ENCODE results near the gene SMPD2.

SMPD2 gene, protein sequence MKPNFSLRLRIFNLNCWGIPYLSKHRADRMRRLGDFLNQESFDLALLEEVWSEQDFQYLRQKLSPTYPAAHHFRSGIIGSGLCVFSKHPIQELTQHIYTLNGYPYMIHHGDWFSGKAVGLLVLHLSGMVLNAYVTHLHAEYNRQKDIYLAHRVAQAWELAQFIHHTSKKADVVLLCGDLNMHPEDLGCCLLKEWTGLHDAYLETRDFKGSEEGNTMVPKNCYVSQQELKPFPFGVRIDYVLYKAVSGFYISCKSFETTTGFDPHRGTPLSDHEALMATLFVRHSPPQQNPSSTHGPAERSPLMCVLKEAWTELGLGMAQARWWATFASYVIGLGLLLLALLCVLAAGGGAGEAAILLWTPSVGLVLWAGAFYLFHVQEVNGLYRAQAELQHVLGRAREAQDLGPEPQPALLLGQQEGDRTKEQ

GRCh38 chr6:109440331-109441068 is at the start of gene SMPD2, which contains the start of gene PPIL6:
Gene SMPD2 (plus strand): TSS chr6:109440724. CDS start chr6:109441122, 398 bp downstream.
Gene PPIL6 (minus strand): TSS chr6:109440628. CDS start chr6:109440590, 38 bp downstream.
- Mint-ChIP-seq H3K4me3 (peak within 1 kb of the TSS; percentile 91), H3K27ac (peak within 1 kb of the TSS; percentile 90), H3K36me3 (ENCODE audit: low read depth) (peaks cover 44% of the 10 kb centered on the region), H3K4me1 (ENCODE audit: low read depth) (peaks cover 32% of the 10 kb centered on the region), H3K9me3 (no peaks in the 10 kb centered on the region), H3K27me3 (no peaks in the 10 kb centered on the region)
- peak; percentile 87 for DNase-seq

- Mint-ChIP-seq H3K4me3 (no peak overlapping the region), H3K27me3 (no peaks in the 10 kb centered on the region), H3K27ac (no peak overlapping the region), H3K36me3 (ENCODE audit: low read depth) (no peaks in the 10 kb centered on the region), H3K4me1 (ENCODE audit: low read depth) (peaks cover 18% of the 10 kb centered on the region), H3K9me3 (no peaks in the 10 kb centered on the region)
- no peak for DNase-seq
Measured at GRCh38 chr6:109393157-109393885, 47.2 kb upstream of the SMPD2 start.

DNA sequence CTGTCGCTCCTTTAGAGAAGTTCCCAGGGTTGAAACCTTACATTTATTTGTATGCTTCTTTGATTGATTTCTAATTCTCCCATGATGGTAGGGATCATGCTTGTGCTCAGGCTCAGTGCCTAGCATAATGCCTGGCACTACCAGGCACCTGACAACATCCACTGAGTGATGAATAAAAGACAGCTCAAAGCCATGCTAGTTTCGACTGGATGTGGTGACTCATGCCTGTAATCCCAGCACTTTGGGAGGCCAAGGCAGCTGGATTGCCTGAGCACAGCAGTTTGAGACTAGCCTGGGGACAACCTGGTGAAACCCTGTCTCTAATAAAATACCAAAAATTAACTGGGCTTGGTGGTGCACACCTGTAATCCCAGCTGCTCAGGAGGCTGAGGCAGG is 46.6 kb upstream of the SMPD2 start:
- Mint-ChIP-seq H3K4me3 (no peak overlapping the region), H3K4me1 (ENCODE audit: low read depth) (peaks cover 18% of the 10 kb centered on the region), H3K27ac (no peak overlapping the region), H3K9me3 (no peaks in the 10 kb centered on the region), H3K27me3 (no peaks in the 10 kb centered on the region), H3K36me3 (ENCODE audit: low read depth) (no peaks in the 10 kb centered on the region)
- no peak for DNase-seq

DNA sequence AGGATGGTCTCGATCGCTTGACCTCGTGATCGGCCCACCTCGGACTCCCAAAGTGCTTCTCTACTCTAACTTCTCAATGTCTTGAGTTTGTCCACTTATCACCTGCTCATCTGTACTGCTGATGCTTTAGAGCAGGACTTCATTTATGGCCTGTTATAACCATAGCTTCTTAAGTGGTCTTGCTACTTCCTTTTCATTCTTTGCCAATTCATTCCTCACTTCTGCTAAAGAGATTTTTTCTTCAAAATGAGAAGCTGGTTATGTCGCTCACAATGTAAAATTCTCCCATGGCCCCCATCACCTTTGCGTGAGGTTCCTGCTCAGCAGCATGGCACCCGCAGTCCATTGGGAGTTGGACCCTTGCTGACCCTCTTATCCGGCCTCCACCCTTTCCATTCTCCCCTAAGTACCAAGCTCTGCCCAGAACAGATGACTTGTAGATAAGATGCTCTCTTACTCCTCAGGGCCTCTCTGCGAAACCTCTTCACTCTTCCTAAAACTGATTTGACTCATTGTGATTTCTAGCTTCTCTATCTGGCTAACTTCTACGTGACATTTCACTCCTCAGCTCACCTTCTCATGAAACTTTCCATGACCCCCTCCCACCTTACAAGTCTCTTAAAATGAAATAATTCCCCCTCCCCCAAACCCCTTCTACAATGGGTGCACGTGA is 44.3 kb upstream of the SMPD2 start:
- Mint-ChIP-seq H3K9me3 (no peaks in the 10 kb centered on the region), H3K4me1 (ENCODE audit: low read depth) (peaks cover 13% of the 10 kb centered on the region), H3K27me3 (no peaks in the 10 kb centered on the region), H3K4me3 (no peak overlapping the region), H3K27ac (no peak overlapping the region), H3K36me3 (ENCODE audit: low read depth) (no peaks in the 10 kb centered on the region)
- DNase-seq = no peak

DNA sequence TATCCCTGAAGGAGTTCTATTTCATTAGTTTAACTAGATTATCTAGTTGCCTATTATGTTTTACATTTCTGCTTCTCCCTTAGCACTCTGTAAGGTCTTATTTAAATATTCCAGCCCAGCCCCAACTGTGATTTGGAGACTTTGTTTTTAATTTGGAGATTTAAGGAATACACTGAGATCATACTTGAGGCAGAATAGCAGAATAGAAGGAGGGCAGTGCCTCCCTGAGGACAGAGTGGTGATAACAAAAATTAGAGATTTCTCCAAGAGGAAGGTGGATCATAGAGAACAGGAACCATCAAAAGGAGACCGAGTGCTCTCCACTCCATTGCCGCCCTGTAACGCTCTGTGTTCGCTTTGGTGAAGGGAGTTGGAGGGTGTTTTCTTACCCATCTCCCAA is 43.5 kb upstream of the SMPD2 start:
- Mint-ChIP-seq H3K4me3 (no peak overlapping the region), H3K27ac (no peak overlapping the region), H3K4me1 (ENCODE audit: low read depth) (peaks cover 6% of the 10 kb centered on the region), H3K36me3 (ENCODE audit: low read depth) (no peaks in the 10 kb centered on the region), H3K27me3 (no peaks in the 10 kb centered on the region), H3K9me3 (no peaks in the 10 kb centered on the region)
- DNase-seq = no peak

GRCh38 chr6:109406196-109406595 is 34.3 kb upstream of the SMPD2 start:
- no peak overlapping the region for H3K27ac Mint-ChIP-seq
- H3K9me3 Mint-ChIP-seq = no peaks in the 10 kb centered on the region
- no peak for DNase-seq
- no peak overlapping the region for H3K4me3 Mint-ChIP-seq
- H3K36me3 Mint-ChIP-seq (ENCODE audit: low read depth) = no peaks in the 10 kb centered on the region
- H3K4me1 Mint-ChIP-seq (ENCODE audit: low read depth) = no peaks in the 10 kb centered on the region
- H3K27me3 Mint-ChIP-seq = peaks cover 3% of the 10 kb centered on the region

DNA sequence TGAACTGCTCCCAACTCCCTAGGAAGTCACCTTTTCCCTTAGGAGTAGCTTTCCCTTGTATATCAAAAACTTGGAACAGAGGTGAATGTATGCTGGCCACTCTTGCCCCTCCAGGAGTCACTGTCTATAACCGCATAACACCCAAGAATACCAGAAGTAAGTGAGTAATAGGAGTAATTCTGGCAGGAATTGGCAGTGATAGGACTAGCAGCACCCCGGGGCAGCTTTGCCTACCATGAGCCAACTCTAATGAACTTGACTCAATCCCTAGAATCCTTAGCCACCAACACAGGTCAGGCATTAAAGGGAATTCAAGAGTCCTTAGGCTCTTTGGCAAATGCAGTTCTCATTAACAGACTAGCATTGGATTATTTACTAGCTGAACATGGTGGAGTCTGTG is 29.5 kb upstream of the SMPD2 start:
- Mint-ChIP-seq H3K36me3 (ENCODE audit: low read depth) (no peaks in the 10 kb centered on the region), H3K9me3 (no peaks in the 10 kb centered on the region), H3K4me1 (ENCODE audit: low read depth) (no peaks in the 10 kb centered on the region), H3K27ac (no peak overlapping the region), H3K27me3 (peaks cover 3% of the 10 kb centered on the region), H3K4me3 (no peak overlapping the region)
- DNase-seq = no peak

DNA sequence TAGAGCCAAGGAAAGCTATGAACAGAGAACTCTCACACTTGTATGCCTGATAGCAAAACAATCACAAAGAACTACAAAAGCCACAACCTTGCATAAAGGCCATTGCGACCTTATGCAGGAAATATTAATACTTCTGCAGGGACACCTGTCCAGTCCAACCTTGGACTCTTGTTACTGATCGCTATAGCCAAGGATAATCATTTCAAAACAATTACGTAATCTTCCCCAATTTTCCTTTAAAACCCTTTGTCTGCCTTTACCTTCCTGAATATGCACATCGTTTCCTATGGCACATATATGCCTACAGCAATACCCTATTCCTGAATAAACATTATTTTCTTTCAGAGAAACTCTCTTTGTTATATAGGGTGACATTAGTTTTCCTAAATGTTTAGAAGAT is 22.9 kb upstream of the SMPD2 start:
- DNase-seq = no peak
- Mint-ChIP-seq H3K4me1 (ENCODE audit: low read depth) (no peaks in the 10 kb centered on the region), H3K36me3 (ENCODE audit: low read depth) (no peaks in the 10 kb centered on the region), H3K27ac (no peak overlapping the region), H3K4me3 (no peak overlapping the region), H3K9me3 (no peaks in the 10 kb centered on the region), H3K27me3 (no peaks in the 10 kb centered on the region)

- no peak for DNase-seq
- H3K4me3 Mint-ChIP-seq = no peak overlapping the region
- peaks cover 1% of the 10 kb centered on the region for H3K4me1 Mint-ChIP-seq (ENCODE audit: low read depth)
- H3K27me3 Mint-ChIP-seq = no peaks in the 10 kb centered on the region
- H3K9me3 Mint-ChIP-seq = no peaks in the 10 kb centered on the region
- H3K27ac Mint-ChIP-seq = no peak overlapping the region
- H3K36me3 Mint-ChIP-seq (ENCODE audit: low read depth) = no peaks in the 10 kb centered on the region
Measured at GRCh38 chr6:109420751-109421150, 19.8 kb upstream of the SMPD2 start.

DNA sequence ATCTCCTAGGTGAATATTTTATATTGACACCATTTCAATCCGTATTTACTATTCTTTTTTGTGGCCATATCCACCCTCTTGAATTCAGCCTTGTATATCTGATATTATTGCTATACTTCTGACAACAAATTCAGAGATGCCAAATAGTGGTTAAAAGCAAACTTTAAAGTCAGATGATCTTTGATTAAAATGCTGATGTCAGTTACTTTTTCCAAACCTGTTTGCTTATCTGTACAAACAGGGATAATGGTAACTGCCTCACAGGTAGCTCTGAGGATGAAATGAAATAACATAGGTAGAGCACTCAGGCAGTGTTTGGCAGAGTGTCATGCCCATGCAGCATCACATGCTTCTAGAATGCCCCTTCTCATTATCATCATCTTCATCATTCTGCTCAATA is 19.3 kb upstream of the SMPD2 start:
- Mint-ChIP-seq H3K27me3 (no peaks in the 10 kb centered on the region), H3K27ac (no peak overlapping the region), H3K4me3 (no peak overlapping the region), H3K36me3 (ENCODE audit: low read depth) (no peaks in the 10 kb centered on the region), H3K9me3 (no peaks in the 10 kb centered on the region), H3K4me1 (ENCODE audit: low read depth) (peaks cover 3% of the 10 kb centered on the region)
- no peak for DNase-seq

DNA sequence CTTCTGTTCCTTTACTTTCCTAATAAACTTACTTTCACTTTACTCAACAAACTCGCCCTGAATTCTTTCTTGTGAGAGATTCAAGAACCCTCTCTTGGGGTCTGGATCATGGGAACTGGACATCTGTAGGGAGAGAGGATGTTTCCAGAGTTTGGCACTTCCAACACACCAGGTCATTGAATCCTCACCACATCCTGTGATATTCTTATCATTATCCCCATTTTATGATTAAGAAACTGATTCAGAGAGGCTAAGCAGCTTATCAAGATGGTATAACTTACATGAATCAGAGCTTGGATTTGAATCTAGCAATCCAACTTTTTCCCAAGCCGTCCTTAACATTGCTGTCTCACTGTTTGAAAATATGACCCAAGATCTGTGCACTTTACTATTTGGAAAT is 15.6 kb upstream of the SMPD2 start:
- DNase-seq = no peak
- Mint-ChIP-seq H3K36me3 (ENCODE audit: low read depth) (no peaks in the 10 kb centered on the region), H3K9me3 (no peaks in the 10 kb centered on the region), H3K27ac (no peak overlapping the region), H3K4me1 (ENCODE audit: low read depth) (peaks cover 3% of the 10 kb centered on the region), H3K4me3 (no peak overlapping the region), H3K27me3 (no peaks in the 10 kb centered on the region)

DNA sequence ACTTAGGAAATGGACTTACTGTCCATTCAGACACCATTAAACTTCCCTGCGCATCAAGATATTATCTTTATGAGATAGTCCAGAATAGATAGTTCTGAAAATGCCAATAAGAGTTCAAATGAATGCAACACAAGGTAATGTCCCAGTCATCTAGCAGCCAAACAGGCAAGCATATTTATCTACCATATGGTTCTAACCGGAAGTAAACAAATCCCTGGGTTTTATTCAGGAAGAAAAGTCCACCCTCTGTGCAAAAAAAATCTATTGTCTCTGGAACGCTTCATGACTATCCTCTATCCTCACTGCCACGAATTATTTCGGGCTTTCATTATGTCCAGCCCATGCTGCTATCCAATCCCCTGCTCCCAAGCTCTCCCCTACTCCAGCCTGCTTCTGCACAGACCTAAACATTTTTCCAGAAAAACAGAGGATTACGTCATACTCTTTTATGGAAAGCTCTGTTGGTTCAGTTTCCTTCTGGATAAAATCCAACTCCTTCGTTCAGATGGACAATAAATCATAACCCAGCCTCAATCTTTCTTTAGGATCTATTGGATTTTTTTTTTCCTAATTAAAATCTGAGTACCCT is 11.5 kb upstream of the SMPD2 start:
- H3K9me3 Mint-ChIP-seq = no peaks in the 10 kb centered on the region
- H3K36me3 Mint-ChIP-seq (ENCODE audit: low read depth) = no peaks in the 10 kb centered on the region
- H3K4me3 Mint-ChIP-seq = no peak overlapping the region
- H3K4me1 Mint-ChIP-seq (ENCODE audit: low read depth) = peaks cover 3% of the 10 kb centered on the region
- no peak for DNase-seq
- H3K27ac Mint-ChIP-seq = no peak overlapping the region
- no peaks in the 10 kb centered on the region for H3K27me3 Mint-ChIP-seq

- H3K27me3 Mint-ChIP-seq = no peaks in the 10 kb centered on the region
- no peaks in the 10 kb centered on the region for H3K36me3 Mint-ChIP-seq (ENCODE audit: low read depth)
- no peaks in the 10 kb centered on the region for H3K9me3 Mint-ChIP-seq
- DNase-seq = no peak
- no peak overlapping the region for H3K27ac Mint-ChIP-seq
- peaks cover 3% of the 10 kb centered on the region for H3K4me1 Mint-ChIP-seq (ENCODE audit: low read depth)
- no peak overlapping the region for H3K4me3 Mint-ChIP-seq
Measured at GRCh38 chr6:109429496-109429895, 11.0 kb upstream of the SMPD2 start.

DNA sequence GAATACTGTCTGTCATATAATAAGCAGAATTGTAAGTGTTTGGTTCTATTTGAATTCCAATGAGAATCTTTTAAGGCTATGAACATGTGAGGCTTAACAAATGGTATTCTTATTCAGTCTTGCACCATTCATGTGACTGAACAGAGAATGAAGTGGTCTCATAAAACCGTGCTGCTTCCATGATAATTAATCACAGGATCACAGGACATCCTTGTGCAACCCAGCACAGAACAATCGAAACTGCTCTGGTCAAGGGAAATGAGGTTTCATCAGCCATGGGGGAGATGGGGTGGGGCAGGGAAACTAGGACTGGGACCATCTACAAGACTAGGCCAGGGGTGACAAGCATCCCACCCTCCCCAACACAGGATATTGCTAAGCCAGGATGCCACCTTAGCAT is 6.1 kb upstream of the SMPD2 start:
- H3K9me3 Mint-ChIP-seq = no peaks in the 10 kb centered on the region
- no peak overlapping the region for H3K4me3 Mint-ChIP-seq
- no peaks in the 10 kb centered on the region for H3K27me3 Mint-ChIP-seq
- H3K4me1 Mint-ChIP-seq (ENCODE audit: low read depth) = no peaks in the 10 kb centered on the region
- DNase-seq = no peak
- H3K36me3 Mint-ChIP-seq (ENCODE audit: low read depth) = no peaks in the 10 kb centered on the region
- H3K27ac Mint-ChIP-seq = no peak overlapping the region
